Stimulated activated CD8-positive, alpha-beta memory T cell treated with anti-CD3 and anti-CD28 coated beads, Interleukin-15, amount 100 ng/mL, for 1 hour (primary cell): ENCODE data around the gene MTCL1.
A peak's percentile ranks its signal among the peaks of the same experiment; 100 is the strongest.

ENCODE experiments used
- DNase-seq: peaks from one replicate; pipeline ENCODE4 v3.0.0-alpha.2; 2020; ENCODE audit warnings: low read depth

MTCL1 gene

DNA sequence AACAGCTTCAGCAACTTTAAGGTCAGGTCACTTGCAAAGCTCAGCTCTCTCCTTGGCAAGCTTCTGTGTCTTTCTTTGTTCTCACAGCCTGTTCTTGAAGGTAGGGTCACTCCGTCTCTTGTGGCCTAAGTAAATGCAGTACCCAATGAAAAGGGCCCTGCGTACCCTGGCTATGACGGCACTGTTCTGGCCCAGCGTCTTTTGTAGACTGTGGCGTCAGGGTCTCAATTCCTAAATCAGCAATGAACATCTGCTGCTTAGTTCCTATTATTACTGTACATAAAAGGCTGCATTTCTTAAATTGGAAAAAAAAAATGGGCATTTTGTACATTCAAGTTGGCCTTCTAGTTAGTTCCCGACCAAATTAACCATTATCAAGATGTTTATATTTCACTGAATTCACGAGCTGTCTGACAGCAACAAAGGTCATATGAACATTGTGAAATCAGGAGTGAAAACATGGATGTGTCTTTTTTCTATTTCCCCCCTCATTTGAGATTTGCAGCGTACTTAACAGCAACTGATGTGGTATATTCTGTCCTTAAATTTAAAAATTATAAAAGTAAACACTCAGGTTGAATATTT is 17.0 kb upstream of the MTCL1 start:
- DNase-seq, result no peak

DNA sequence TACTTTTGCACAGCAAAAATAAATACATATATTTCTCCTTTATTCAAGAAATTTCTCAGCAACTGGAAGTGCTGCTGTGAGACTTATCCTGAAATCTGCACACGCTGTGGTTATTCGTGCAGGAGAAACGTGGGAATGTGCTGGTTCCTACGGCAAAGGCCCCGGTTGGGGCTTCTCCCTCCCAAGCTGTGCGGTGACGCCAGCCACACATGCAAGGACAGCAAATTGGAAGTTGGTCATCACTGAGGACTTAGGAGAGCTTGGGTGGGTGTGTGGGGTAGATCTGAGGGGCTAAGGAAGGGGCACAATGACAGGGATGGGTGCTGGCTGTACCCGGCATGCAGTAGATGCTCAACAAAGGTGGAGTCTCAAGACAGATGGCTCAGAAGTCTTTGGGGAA is 16.5 kb upstream of the MTCL1 start:
- DNase-seq, result no peak

DNA sequence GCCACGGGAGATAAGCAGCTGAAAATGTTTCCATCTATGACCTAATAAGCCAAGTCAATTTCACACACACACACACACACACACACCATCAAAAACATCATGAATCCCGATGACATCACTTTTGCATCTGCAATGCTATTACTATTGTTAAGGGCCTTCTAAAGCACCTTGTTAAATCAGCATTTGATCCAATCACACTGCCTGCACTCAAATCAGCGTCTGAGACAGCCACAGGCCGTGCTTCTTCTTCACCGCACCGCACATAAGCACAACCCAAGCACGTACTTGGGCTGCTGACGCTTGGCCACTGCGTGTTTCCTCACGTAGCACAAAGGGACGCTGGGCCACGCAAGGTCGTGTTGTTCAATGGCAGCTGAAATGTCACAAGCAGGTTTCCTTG is 15.8 kb upstream of the MTCL1 start:
- no peak for DNase-seq

DNA sequence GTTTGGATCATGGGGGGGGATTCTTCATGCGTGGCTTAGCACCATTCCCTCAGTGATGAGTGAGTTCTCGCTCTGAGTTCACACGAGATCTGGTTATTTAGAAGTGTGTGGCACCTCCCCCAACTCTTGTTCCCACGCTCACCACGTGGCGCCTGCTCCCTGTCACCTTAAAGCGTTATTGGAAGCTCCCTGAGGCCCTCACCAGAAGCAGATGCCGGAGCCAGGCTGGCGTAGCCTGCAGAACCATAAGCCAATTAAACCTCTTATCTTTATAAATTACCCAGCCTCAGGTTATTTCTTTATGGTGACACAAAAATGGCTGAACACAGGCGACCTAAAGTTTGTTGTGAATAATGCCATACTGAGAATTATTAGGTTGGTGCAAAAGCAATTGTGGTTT is 10.5 kb upstream of the MTCL1 start:
- no peak for DNase-seq

DNA sequence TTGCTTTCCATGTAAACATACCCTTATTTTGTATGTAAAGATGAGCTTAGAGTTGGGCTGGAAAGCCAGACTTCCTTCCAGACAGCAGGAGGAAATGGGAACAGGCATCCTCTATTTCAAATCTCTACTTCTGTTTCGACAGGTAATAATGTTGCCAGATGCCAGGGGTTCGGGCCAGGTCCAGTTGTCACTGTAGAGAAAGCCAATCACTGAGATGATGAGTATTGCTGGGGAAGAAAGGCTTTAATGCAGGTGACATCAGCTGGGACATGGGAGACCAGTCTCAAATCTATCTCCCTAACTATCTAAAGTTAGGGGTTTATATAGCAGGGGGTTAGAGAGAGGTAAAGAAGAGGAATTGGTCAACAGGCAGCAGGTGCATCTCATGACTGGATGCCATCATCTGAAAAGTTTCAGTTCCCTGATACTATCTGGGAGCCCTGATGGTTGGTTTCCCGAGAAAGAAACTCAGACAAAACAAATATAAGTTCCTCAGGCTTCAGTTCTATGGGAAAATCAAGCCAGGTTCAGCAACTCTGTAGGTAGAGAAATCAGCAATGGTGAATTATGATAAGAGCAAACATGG is 9.3 kb upstream of the MTCL1 start:
- no peak for DNase-seq

DNA sequence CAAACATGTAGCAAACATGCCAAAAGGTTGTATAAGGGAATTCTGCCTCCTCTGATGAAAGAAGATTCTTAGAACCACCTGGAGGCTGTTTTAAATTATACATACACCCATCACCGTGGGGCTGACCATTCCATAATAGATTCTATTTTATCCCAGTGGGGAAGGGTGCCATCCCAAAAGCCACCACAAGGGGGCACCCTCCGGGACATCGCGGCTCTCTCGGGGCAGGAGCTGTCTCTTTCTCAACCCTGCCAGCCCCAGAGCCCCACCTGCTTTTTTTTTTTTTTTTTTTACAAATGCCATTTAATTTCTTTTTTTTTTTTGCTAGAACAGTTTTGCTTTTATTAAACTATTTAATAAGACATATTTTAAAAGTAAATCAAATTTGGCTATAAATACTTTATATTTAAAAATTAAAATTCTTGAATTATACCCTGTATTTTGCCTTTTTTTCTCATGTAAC is 8.6 kb upstream of the MTCL1 start:
- DNase-seq, result peak; percentile 65

DNA sequence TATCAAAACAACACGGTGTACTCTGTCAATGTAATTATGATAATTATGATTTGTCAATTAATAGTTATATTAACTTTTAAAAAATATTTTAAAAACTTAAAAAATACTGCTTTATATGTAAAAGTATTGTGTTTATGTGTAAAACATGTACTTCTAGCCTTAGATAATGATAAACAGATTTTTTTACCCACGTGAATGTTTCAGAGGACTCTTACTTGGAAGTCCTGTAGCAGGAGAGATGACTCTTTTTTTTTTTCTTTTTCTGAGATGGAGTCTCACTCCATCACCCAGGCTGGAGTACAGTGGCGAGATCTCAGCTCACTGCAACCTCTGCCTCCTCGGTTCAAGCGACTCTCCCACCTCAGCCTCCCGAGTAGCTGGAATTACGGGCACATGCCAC is 6.2 kb upstream of the MTCL1 start:
- DNase-seq, result no peak

DNA sequence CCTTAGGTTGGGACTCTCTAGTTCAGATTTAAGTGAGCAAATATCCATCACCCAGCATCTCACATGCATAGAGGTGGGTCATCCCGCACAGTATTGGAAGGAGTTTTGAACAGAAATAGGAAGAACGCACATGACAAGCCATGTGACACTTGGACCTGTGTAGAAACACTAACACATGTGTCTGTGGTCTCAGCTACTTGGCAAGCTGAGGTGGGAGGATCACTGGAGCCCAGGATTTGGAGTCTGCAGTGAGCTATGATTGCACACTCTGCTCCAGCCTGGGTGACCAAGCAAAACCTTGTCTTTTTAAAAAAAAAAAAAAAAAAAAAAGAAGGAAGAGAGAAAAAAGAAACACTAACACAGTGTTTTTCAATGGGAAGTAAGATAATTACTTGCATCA is 5.4 kb upstream of the MTCL1 start:
- DNase-seq, result no peak

DNA sequence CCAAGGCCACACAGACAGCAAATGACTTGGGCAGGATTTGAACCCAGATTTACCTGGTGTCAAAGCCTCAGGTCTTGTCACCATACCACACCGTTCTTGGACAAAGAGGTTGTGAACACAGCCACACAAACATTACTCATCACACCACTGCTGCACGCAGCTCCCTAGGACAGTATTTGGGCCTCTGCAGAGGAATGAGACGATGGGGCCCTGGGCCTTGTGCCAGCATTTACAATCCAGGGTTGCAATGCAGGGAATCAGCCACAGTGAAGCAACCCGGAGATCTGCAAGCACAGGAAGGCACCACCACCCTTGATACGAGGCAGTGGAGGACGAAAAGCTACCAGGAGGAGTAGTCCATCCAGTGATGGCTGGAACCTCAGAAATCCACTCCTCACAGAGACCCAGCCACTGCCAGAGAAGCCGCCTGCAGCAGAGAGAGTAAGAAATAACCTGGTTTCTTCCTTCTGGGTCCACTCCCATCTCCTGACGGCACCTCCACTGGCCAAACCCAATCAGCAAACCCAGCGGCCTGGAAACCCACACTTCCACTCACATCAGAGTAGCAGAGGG is 3.7 kb upstream of the MTCL1 start:
- no peak for DNase-seq

DNA sequence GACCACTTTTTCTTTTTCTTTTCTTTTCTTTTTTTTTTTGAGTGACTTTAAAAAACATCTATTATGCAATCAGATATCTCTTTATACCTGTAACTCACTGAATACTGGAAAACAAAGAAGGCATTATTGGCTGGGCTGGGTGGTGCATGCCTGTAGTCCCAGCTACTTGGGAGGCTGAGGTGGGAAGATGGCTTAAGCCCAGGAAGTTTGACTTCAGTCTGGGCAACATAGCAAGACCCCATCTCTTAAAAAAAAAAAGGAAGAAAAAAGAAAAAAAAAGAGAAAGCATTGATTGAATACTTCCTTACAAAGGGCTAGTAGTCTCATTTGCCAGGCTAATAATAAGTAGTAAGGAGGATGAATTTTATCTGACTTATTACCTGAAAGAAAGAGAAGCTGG is 2.7 kb upstream of the MTCL1 start:
- no peak for DNase-seq

DNA sequence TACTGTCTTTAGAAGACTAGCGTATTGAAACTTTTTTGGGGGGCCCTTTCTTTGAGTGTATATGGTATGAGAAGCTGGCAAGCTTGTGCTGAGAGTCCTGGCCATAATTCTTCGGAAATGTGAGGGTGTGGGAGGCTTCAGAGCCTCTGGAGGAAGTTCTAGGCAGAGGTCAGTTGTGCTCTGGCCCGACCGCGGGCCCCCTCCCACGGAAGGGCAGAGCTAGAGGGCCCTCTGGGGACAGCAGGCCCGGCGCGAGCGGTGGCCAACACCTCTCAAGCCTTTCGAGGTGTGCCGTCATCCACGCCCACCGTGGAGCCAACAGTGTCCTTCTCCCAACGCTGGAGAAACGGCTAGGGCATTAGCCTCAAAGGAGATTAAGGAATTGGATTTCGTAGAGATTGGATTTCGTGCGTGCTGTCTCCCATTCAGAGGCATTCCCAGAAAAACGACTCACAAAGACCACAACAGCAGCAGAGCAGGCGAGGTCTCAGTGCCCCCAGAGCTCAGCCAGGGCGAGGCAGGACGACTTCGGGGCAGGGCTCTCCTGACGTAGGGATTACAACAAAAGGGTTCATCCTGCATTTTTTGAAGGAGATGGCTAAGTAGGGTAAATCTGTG is 2.2 kb upstream of the MTCL1 start:
- DNase-seq, result no peak

DNA sequence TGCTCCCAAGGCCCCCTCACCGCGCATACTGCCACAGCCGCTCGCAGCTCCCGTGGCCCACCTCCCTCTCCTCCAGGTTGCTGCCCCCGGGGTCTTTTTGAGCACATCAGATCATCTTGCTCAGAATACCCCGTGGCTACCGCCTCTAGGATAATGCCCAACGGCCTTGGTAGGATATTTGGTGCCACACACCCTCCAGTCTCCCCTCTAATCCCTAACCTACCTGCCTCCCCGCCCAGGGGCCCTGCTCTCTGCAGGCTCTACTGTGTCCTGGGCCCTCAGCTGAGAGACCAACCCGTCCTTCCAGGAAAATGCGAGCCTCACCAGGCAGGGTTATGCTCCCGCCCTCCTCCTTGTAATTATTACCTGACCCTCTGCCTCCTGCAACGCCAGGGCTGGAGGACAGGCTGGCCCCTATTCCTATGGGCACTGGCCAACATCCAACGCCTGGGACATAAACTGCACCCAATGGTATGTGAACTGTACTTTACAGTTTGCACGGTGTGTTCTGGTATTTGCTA is 1.5 kb upstream of the MTCL1 start:
- no peak for DNase-seq

DNA sequence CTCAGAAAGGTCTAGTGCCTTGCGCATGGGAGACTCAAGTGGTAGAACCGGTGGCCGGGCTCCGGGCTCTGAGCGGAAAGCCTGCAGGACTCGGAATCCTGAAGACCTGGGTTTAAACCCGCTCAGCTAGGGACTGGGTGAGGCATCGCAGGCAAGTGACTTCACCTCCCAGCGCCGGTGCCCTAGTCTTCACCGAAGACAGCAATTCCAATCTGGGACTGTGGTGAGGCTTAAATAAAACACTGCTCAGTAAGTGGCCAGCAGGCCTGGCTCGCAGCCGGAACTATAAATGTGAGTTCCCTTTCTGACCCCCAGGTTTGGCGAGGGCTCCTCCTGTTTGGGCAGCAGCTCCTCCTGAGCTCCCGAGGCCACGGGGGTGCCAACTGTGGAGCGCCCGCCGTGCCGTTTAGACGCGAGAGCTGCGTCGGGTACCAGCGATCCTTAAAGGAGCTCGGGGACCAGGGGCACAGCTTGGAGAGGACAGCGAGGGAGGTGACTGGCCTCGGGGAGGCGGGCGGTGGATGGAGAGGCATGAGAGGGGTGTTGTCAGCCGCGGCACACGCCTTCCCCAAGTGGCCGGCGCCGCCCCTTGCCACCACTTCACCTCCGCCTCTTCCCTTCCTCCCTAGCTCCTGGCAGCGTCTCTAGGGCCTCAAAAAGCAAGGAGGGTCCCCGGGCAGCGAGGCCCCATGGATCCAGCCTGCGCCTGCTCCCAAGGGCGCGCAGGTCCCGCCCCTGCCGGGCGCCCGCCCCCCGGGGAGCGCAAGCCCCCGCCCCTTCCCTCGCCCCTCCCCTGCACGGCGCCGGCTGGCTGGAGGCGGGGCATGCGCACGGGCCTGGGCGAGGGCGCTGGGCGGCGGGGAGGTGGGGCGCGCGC is 757 bp upstream of the MTCL1 start:
- DNase-seq, result peak; percentile 60

DNA sequence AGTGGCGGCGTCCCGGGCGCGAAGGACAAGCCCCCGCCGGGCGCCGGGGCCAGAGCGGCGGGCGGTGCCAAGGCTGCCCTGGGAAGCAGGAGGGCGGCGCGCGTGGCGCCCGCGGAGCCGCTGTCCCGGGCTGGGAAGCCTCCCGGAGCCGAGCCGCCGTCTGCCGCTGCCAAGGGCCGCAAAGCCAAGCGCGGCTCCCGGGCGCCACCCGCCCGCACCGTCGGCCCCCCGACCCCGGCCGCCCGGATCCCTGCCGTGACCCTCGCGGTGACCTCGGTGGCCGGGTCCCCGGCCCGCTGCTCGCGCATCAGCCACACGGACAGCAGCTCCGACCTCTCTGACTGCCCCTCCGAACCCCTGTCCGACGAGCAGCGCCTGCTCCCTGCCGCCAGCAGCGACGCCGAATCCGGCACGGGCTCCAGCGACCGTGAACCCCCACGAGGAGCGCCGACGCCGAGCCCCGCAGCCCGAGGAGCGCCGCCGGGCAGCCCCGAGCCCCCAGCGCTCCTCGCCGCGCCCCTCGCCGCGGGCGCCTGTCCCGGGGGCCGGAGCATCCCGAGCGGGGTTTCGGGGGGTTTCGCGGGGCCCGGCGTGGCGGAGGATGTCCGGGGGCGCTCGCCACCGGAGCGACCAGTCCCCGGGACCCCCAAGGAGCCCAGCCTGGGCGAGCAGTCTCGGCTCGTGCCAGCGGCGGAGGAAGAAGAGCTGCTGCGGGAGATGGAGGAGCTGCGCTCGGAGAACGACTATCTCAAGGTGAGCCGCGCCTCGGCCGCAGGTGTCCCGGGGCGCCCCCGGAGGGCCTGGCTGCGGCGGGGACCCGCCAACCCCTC is 820 bp downstream of the MTCL1 start:
- DNase-seq, result no peak

DNA sequence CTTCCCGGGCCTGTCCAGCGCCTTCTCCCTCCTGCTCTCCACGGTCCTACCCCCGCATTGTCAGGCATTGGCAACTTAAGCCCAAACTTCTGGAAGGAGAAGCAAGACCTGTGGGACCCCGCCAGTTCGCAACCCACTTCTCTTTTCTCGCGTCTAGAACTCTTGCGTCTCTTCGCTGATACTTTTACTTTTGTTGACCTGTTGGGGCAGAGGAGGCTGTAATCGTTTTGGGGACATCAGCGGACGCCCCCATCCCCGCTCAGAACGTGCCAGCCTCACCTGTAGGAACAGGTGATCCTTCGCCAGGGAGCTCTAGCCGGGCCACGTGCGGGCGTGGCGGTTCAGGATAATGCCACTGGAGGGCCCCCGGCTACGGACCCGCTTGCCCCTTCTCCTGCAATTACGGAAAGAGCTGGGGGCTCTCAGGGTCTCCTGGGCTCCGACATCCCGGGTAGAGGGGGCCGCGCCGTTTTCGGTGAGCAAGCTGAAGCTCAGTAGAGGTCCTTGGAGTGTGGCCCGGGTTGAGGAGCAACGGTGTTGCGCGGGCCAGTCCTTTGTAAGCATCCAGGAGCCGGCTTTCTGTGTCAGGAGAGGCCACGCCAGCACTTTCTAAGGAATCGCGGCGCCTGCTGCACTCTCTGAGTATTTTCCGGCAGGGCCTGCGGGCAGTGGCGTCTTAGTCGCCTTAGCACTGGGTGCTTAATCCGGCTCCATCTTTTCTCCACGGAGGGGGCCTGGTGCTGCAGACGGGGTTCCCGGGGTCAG is 1.6 kb downstream of the MTCL1 start:
- DNase-seq, result no peak

DNA sequence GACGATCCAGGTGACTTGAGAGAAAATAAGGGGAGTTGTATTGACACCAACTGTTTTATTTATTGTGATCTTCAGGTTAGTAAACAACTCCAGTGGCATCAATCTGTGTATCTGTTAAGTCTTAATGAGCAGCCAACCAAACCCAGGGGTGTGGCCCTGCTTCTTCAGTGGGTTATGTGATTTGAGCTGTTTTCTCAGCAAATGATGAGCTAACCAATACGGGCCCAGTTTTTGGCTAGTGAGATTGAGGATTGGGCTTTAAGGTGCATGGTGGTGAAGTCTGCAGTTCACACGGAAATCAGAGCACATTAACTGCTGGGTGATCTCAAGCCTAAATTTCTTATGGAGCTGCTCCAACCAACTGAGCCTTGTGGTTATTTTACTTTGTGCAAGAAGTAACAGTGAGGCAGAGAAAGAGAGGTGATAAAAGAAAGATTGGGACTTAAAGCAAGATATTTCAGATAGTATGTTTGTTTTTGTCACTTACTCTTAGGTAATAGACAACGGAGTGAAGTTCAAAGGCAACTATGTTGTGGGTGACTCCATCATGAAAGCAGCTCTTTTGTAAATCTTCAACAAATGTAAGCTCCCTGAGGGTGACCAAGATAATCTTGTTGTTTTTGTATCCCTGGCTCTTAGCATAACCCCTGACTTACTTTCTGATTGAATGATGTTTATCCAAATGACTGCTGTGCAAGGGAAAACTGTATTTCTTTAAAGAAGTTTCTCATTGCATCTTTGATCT is 2.4 kb downstream of the MTCL1 start:
- no peak for DNase-seq

DNA sequence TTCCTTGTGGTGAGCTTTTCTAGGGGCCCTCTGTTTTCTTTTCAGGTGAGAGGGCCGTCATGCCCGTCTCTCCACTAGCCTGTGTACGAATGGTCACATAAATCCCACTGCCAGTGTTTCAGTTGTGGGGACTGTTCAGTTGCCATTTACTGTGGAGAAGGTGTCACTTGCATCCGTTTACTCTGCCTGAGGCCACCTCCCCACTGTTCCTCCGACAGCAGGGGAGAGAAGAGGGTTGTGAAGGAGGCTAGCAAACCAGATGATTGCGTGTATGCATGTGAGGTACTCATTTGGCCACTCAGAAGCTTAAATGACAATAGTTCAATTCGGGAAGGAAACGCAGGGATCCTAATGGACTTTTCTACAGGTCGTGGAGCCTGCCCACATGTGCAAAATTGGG is 3.3 kb downstream of the MTCL1 start:
- no peak for DNase-seq

DNA sequence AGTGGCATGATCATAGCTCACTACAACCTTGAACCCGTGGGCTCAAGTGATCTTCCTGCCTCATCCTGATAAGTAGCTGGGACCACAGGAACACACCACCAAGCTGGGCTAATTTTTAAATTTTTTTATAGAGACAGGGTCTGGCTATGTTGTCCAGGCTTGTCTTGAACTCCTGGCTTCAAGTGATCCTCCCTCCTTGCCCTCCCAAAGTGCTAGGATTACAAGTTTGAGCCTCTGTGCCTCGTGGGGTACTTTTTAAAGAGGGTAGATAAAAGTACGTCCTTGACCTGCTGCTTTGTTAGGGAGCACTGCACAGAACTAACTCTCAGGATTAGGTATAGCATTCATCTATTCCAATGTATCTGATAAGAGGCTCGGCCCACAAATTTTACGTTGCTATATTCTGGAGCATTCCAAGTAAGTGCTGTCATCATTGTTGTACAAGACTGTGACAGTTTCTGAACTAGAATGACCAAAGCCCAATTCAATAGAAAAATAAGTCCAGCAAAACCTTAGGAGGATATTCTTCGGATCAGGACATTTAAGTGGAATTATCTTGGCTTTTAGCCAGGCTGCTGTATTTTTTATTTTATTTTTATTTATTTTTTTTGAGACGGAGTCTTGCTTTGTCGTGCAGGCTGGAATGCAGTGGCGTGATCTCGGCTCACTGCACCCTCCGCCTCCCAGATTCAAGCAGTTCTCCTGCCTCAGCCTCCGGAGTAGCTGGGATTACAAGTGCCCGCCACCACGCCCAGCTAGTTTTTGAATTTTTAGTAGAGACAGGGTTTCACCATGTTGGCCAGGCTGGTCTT is 4.1 kb downstream of the MTCL1 start:
- DNase-seq, result no peak

DNA sequence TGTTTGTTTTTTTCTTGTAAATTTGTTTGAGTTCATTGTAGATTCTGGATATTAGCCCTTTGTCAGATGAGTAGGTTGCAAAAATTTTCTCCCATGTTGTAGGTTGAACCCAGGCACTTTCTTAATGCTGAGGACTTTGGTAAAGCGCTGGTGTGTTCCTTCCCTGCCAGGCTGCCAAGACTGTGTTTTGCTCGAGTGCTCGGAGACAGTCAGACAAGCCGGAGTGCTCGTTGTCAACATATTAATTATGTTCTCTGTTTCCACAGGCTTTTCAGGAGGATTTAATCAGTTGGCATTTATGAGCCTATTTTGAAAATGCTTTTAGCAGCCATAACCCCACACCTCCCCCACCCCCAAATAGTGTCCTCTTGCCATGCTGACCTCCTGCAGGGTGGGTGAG is 6.4 kb downstream of the MTCL1 start:
- DNase-seq, result no peak
